ENCODE data around the gene AP3D1.
A peak's percentile ranks its signal among the peaks of the same experiment; 100 is the strongest.

Gene AP3D1

GRCh38 chr19:2058570-2059421 is 92.6 kb downstream of the AP3D1 start:
- Histone ChIP-seq H3K36me3 (ENCODE audit: insufficient read depth, low read length) (no peaks in the 10 kb centered on the region), H3K4me1 (ENCODE audit: insufficient read depth, low read length) (peaks cover 32% of the 10 kb centered on the region; the same call in 1 of the 2 replicates), H3K9me3 (ENCODE audit: control insufficient read depth, insufficient read depth, low read length) (no peaks in the 10 kb centered on the region), H3K9ac (ENCODE audit: low read depth, low read length) (0 out of 2 replicates have a peak overlapping the region, but pooled peaks have one; percentile 65)

DNA sequence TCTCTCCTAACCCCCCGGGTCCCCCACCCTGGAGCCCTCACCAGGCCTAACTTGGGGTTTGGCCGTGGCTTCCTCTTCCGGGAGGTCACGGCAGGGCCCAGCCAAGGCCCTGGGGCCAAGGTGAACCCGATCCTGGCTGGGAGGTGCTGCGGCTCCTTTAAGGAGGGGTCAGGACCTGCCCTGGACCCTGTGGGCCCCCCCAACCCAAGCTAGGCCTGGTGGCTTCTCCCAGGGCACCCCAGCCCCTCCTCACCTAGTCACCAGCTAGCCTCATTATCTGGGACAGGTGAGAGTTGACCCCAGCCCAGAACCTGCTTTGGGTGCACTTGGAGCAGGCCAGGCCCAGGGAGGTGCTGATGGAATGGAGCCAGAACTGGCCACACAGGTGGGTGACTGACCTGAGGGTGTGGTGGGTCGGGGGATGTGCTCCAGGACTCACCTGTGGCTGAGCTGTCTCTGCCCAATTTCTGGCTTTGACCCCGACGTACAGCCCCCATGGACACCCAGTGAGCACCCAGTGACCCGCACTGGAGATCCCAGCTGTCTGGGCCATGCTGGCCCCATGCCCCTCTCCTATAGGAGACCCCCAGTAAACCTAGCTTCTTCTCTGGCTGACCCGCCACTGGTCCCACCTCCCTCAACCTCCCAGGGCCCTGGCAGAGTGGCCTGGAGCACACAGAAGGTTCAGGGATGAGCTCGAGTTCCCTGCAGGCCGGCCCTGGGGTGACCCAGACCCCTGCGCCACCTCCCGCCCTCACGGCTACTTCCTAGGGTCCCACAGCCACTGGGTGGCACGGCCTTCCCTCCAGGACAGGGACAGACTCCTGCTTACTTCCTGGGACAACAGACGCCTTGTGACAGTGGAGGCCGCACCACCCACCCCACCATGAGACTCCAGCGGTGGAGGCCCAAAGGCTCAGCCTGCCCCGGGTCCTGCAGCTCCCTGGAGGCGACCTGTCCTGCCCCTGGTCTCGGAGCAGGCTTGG is 93.6 kb downstream of the AP3D1 start:
- Histone ChIP-seq H3K36me3 (ENCODE audit: insufficient read depth, low read length) (no peaks in the 10 kb centered on the region), H3K9ac (ENCODE audit: low read depth, low read length) (no peak overlapping the region), H3K9me3 (ENCODE audit: control insufficient read depth, insufficient read depth, low read length) (no peaks in the 10 kb centered on the region), H3K4me1 (ENCODE audit: insufficient read depth, low read length) (peaks cover 32% of the 10 kb centered on the region; the same call in 1 of the 2 replicates)

- Histone ChIP-seq H3K9me3 (ENCODE audit: control insufficient read depth, insufficient read depth, low read length) (no peaks in the 10 kb centered on the region), H3K36me3 (ENCODE audit: insufficient read depth, low read length) (no peaks in the 10 kb centered on the region), H3K9ac (ENCODE audit: low read depth, low read length) (no peak overlapping the region), H3K4me1 (ENCODE audit: insufficient read depth, low read length) (peaks cover 34% of the 10 kb centered on the region; the same call in 1 of the 2 replicates)
These were observed 94.6 kb downstream of the AP3D1 start for GRCh38 chr19:2056837-2057192.

DNA sequence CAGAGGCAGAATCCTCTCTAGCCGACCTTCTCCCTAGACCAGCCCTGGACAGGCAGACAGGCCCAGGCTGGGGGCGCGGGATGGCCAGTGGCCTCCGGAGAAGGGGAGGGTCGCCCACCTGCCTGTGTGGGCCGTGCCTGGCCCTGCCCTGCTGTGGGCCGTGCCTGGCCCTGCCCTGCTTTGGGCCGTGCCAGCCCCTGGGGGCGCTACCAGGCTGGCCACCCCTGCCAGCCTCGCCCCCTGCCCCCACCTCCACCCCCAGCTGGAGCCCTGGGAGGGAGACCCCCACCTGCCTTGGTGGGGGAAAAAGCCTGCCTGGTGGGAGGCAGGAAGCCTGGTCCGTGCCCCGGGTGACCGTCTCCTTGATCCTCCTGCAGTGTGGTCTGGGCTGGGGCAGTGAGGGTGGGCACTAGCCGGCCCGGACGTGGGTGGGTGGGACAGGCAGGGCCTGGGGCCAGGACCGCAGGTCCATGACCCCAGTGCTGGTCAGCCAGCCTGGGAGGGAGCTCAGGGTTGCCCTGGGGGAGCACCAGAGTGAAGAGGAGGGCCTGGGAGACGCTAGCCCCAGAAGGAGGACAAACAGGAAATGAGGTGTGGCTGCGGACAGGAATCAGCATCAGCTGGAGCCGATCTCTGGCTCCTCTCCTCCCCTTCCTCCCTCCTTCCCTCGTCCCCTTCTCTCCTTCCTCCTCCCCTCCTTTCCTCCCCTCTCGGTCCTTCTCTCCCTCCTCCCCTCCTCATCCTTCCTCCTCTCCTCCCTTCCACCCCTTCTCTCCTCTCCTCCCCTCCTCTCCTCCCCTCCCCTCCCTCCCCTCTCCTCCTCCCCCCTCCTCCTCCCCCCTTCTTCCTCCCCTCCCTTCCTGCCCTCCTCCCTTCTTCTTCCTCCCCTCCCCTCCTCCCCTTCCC is 95.2 kb downstream of the AP3D1 start:
- Histone ChIP-seq H3K9me3 (ENCODE audit: control insufficient read depth, insufficient read depth, low read length) (no peaks in the 10 kb centered on the region), H3K36me3 (ENCODE audit: insufficient read depth, low read length) (no peaks in the 10 kb centered on the region), H3K9ac (ENCODE audit: low read depth, low read length) (peak overlapping the region; percentile 6; the same call in 1 of the 2 replicates), H3K4me1 (ENCODE audit: insufficient read depth, low read length) (peaks cover 34% of the 10 kb centered on the region; the same call in 1 of the 2 replicates)

DNA sequence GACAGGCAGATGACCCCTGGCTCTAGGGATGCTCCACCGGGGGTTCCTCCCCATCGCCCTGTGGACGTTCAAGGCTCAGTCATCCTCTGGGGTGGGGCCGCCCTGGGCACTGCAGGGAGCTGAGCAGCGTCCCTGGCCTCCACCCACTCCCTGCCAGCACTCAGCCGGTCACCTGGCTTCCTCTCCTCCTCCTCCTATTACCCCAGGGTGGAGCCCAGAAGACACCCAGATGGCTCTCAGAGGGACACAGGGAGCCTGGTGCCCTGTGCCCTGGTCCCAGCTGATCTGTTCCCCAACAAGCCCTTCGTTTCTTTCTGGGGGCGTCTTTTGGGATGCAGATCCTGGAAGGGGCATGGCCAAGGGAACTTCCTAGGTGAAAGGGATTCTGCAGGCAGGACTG is 96.6 kb downstream of the AP3D1 start:
- H3K9ac ChIP-seq (ENCODE audit: low read depth, low read length) = no peak overlapping the region
- peaks cover 29% of the 10 kb centered on the region; the same call in 1 of the 2 replicates for H3K4me1 ChIP-seq (ENCODE audit: insufficient read depth, low read length)
- H3K9me3 ChIP-seq (ENCODE audit: control insufficient read depth, insufficient read depth, low read length) = no peaks in the 10 kb centered on the region
- no peaks in the 10 kb centered on the region for H3K36me3 ChIP-seq (ENCODE audit: insufficient read depth, low read length)

DNA sequence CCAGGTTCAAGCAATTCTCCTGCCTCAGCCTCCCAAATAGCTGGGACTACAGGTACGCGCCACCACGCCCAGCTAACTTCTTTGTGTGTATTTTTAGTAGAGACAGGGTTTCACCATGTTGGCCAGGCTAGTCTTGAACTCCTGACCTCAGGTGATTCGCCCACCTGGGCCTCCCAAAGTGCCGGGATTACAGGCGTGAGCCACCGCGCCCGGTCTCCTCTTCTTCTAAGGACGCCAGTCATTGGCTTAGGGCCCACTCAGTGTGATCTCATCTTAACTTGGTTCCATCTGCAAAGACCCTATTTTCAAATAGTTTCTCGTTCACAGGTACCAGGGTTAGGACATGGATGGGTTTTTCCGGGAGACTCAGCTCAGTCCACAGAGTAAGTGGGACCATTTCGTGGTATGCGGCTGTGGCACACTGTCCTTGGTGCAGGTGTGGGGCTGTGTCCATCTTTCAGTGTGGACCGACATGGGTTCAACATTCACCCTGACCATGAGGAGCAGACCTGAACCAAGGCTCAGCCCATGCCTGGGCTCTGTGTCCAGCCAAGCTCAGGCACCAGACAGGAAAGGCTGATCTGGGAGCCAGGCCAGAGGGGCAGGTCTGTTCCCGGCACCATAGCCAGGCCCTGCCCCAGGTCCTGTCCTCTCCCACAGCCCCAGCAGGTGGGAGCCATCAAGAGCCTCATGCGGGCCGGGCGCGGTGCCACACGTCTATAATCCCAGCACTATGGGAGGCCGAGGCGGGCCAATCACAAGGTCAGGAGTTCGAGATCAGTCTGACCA is 97.6 kb downstream of the AP3D1 start:
- Histone ChIP-seq H3K9me3 (ENCODE audit: control insufficient read depth, insufficient read depth, low read length) (no peaks in the 10 kb centered on the region), H3K9ac (ENCODE audit: low read depth, low read length) (no peak overlapping the region), H3K36me3 (ENCODE audit: insufficient read depth, low read length) (no peaks in the 10 kb centered on the region), H3K4me1 (ENCODE audit: insufficient read depth, low read length) (peaks cover 20% of the 10 kb centered on the region; the same call in 1 of the 2 replicates)

- Histone ChIP-seq H3K36me3 (ENCODE audit: insufficient read depth, low read length) (no peaks in the 10 kb centered on the region), H3K9ac (ENCODE audit: low read depth, low read length) (peak overlapping the region; percentile 68), H3K4me1 (ENCODE audit: insufficient read depth, low read length) (peaks cover 11% of the 10 kb centered on the region; the same call in 1 of the 2 replicates), H3K9me3 (ENCODE audit: control insufficient read depth, insufficient read depth, low read length) (no peaks in the 10 kb centered on the region)
These were observed 99.3 kb downstream of the AP3D1 start for GRCh38 chr19:2051773-2052704.

DNA sequence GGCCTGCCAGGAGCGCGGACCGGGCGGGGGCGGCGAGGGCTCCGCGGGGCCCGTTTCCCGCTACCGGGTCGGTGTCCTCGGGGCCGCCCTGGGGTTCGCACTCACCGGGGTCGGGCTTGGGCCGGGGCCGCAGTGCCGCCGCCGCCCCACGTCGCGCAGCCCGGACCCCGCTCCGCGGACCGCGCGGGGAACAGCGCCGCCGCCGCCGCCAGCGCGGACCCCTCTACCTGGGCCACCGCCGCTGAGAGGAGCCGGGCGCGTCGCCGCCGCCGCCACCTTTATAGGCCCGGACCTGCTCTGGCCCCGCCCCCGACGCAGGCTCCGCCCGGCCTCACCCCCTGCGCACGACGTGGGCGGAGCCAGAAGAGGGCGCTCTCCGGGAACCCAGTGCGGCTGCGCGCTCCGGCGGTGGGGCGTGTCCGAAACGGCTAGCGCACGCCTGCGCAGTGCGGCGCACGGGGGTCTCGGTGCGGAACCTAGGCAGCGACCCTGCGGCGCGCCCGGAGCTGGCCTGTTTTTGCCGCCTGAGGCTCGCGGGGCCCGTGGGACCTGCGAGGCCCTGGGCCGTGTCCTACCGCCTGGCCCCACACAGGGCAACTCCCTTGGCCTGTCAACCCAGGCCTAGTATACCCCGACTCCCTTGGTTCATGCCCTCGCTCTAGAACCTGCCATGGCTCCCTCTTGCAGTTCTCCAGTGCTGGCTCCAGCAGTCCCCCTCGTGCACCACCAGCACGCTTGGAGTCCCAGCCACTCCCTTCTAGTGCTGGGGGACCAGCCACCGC is 100.2 kb downstream of the AP3D1 start, which contains the start of gene MKNK2:
Gene MKNK2 (minus strand): TSS at position 254 of the 782 bp plus-strand sequence. CDS start 393 bp downstream, outside the sequence.
- no peaks in the 10 kb centered on the region for H3K36me3 ChIP-seq (ENCODE audit: insufficient read depth, low read length)
- no peaks in the 10 kb centered on the region for H3K9me3 ChIP-seq (ENCODE audit: control insufficient read depth, insufficient read depth, low read length)
- H3K4me1 ChIP-seq (ENCODE audit: insufficient read depth, low read length) = peaks cover 7% of the 10 kb centered on the region; the same call in 1 of the 2 replicates
- H3K9ac ChIP-seq (ENCODE audit: low read depth, low read length) = peak within 1 kb of the TSS; percentile 97

Measured in ES-I3 (cell line).